Measurements from ENCODE around the gene FRK.

FRK gene

GRCh38 chr6:116084284-116084683, 23.6 kb upstream of the FRK start:
- no peaks in the 10 kb centered on the region for H3K27me3 ChIP-seq (replicated peaks; ENCODE audit: control insufficient read depth, insufficient read depth, low read length)
- no peak for DNase-seq (ENCODE audit: extremely low read depth, insufficient read length)
- TF ChIP-seq, protein P1, sequence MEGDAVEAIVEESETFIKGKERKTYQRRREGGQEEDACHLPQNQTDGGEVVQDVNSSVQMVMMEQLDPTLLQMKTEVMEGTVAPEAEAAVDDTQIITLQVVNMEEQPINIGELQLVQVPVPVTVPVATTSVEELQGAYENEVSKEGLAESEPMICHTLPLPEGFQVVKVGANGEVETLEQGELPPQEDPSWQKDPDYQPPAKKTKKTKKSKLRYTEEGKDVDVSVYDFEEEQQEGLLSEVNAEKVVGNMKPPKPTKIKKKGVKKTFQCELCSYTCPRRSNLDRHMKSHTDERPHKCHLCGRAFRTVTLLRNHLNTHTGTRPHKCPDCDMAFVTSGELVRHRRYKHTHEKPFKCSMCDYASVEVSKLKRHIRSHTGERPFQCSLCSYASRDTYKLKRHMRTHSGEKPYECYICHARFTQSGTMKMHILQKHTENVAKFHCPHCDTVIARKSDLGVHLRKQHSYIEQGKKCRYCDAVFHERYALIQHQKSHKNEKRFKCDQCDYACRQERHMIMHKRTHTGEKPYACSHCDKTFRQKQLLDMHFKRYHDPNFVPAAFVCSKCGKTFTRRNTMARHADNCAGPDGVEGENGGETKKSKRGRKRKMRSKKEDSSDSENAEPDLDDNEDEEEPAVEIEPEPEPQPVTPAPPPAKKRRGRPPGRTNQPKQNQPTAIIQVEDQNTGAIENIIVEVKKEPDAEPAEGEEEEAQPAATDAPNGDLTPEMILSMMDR (IDR thresholded peaks at IDR 0.05; ENCODE audit: insufficient read depth, low read length, poor library complexity, severe bottlenecking) = no peak
- no peaks in the 10 kb centered on the region for H3K36me3 ChIP-seq (ENCODE audit: control insufficient read depth, insufficient read depth, low read length)
- H3K4me3 ChIP-seq (replicated peaks; ENCODE audit: low read depth, low read length) = no peak overlapping the region

GRCh38 chr6:116083052-116083451, 22.4 kb upstream of the FRK start:
- DNase-seq (ENCODE audit: extremely low read depth, insufficient read length) = no peak
- Histone ChIP-seq H3K27me3 (replicated peaks; ENCODE audit: control insufficient read depth, insufficient read depth, low read length) (no peaks in the 10 kb centered on the region), H3K36me3 (ENCODE audit: control insufficient read depth, insufficient read depth, low read length) (no peaks in the 10 kb centered on the region), H3K4me3 (replicated peaks; ENCODE audit: low read depth, low read length) (no peak overlapping the region)
- TF ChIP-seq, protein P1 (IDR thresholded peaks at IDR 0.05; ENCODE audit: insufficient read depth, low read length, poor library complexity, severe bottlenecking) = no peak

DNA sequence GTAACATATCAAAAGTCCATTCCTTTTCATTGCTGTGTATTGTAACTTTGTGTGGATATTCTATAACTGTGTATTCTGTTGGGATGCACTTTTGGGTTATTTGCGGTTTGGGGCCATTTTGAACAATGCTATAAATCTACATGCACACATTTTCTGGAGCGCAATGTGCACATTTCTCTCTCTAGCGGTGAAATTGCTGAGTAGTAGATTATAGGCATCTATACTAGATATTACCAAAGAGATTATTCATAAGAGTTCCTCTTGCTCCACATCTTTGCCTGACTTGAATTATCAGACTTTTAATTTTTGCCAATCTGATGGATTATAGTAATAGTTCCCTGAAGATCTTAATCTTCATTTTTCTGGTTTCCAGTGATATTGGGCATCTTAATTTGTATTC, 18.3 kb upstream of the FRK start:
- no peaks in the 10 kb centered on the region for H3K27me3 ChIP-seq (replicated peaks; ENCODE audit: control insufficient read depth, insufficient read depth, low read length)
- DNase-seq (ENCODE audit: extremely low read depth, insufficient read length) = no peak
- TF ChIP-seq, protein P1 (IDR thresholded peaks at IDR 0.05; ENCODE audit: insufficient read depth, low read length, poor library complexity, severe bottlenecking) = no peak

GRCh38 chr6:116078522-116078921, 17.8 kb upstream of the FRK start:
- Histone ChIP-seq H3K27me3 (replicated peaks; ENCODE audit: control insufficient read depth, insufficient read depth, low read length) (no peaks in the 10 kb centered on the region), H3K4me3 (replicated peaks; ENCODE audit: low read depth, low read length) (no peak overlapping the region), H3K36me3 (ENCODE audit: control insufficient read depth, insufficient read depth, low read length) (no peaks in the 10 kb centered on the region)
- DNase-seq (ENCODE audit: extremely low read depth, insufficient read length) = no peak
- TF ChIP-seq, protein P1 (IDR thresholded peaks at IDR 0.05; ENCODE audit: insufficient read depth, low read length, poor library complexity, severe bottlenecking) = no peak

More for the DNA sequence above, 18.3 kb upstream of the FRK start:
- no peak overlapping the region for H3K4me3 ChIP-seq (replicated peaks; ENCODE audit: low read depth, low read length)
- H3K36me3 ChIP-seq (ENCODE audit: control insufficient read depth, insufficient read depth, low read length) = no peaks in the 10 kb centered on the region

DNA sequence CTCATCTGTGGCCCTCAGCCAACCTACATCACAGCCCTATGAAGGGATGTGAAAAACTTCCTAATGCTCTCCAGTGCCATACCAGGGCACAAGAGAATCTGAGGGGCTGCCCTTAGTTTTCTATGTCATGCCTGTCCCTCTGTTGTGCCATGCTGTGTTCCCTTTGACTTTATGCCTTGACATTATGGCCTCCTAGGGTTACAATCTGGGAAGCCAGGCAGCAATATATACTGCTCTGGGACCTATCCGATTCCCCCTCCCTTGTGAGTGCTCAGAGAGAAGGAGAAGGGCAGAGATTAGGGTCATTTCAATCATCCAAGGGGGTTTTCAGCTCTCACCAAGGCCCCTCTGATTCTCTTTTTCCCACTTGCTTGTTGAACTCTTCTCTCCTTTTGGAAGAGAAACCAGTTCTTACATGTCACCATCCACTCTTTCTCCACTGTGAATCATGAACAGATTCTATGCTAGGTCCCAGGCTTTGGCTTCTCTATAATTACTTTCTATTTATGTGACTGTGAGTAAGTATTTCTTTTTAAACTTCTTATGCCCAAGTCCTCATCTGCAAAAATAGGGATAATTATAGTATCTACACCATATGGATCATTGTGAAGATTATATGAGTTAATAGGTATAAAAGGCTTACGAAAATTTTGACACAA, 14.2 kb upstream of the FRK start:
- no peaks in the 10 kb centered on the region for H3K36me3 ChIP-seq (ENCODE audit: control insufficient read depth, insufficient read depth, low read length)
- H3K4me3 ChIP-seq (replicated peaks; ENCODE audit: low read depth, low read length) = no peak overlapping the region
- TF ChIP-seq, protein P1 (IDR thresholded peaks at IDR 0.05; ENCODE audit: insufficient read depth, low read length, poor library complexity, severe bottlenecking) = no peak
- no peak for DNase-seq (ENCODE audit: extremely low read depth, insufficient read length)
- no peaks in the 10 kb centered on the region for H3K27me3 ChIP-seq (replicated peaks; ENCODE audit: control insufficient read depth, insufficient read depth, low read length)

Data from GM06990 (cell line).